Stimulated activated CD4-positive, alpha-beta T cell treated with anti-CD3 and anti-CD28 coated beads, Interleukin-12 subunit alpha, Interleukin-12 subunit beta, amount 100 ng/mL, for 4 hours (primary cell): ENCODE results near the gene ETV6.
"Not testable (repeated sequence)": the region's sequence is repeated elsewhere in the genome, so short reads cannot be mapped to it uniquely, and the experiment has no call there.

Experiments used
- DNase-seq: peaks from one replicate; pipeline ENCODE4 v3.0.0-alpha.2; 2020

ETV6 gene

DNA sequence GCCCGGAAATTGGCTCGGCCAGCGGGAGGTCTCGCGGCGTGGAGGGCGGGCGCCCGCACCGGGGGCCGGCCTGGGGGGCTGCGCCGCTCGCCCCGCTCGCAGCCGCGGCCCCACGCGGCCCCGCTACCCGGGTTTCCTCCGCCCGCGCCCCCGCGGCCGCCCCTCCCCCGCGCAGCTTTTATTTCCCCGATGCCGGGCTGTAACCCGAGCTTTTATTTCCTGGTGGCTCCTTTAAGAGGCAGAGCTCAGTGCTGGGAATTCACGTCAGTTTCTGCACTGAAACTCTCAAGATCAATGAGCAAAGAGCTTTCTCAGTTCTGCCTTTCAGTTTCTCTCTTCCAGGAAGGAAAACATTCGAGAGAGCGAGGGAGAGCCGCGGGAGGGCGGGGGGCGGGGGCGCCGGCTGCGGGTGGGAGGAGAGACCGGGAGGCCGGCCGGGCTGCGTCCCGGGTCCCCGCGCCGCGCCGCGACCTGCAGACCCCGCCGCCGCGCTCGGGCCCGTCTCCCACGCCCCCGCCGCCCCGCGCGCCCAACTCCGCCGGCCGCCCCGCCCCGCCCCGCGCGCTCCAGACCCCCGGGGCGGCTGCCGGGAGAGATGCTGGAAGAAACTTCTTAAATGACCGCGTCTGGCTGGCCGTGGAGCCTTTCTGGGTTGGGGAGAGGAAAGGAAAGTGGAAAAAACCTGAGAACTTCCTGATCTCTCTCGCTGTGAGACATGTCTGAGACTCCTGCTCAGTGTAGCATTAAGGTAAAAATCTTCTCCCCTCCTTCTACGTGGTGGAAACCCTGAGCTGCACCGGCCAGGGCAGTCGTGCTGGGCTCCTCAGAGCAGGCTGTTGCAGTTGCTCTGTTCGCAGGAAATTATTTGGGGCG, at the start of gene ETV6:
TSS of gene ETV6 (plus strand) at position 262 of the 873 bp plus-strand sequence. CDS start at position 716, 454 bp downstream.
- DNase-seq, result peak; percentile 78

GRCh38 chr12:11600199-11600598, 49.3 kb upstream of the ETV6 start:
- no peak for DNase-seq

- DNase-seq, result no peak
Observed at GRCh38 chr12:11601647-11602046, 47.8 kb upstream of the ETV6 start.

- no peak for DNase-seq
Observed at GRCh38 chr12:11607313-11608081, 42.0 kb upstream of the ETV6 start.

- no peak for DNase-seq
Observed at GRCh38 chr12:11609045-11609444, 40.4 kb upstream of the ETV6 start.

- DNase-seq, result no peak
Observed at GRCh38 chr12:11615481-11615880, 34.0 kb upstream of the ETV6 start.

DNA sequence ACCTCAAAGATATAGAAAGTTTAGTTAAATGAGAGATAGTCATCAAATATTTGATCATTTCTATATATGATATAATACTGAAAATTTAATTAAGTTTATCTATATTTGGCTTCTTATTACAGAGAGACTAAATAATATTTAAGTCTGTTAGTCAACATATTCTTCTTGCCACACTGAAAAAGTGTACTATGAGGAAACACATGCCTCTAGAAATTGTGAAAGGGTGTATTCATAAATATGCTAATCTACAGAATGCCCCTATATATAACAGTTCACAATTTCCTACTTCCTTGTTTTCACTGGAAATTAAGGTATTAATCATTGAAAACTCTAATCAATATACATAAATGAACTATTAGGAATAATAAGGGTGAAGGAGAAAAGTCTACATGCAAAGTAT, 31.4 kb upstream of the ETV6 start:
- no peak for DNase-seq

- DNase-seq, result no peak
Observed at GRCh38 chr12:11621797-11622423, 27.6 kb upstream of the ETV6 start.

GRCh38 chr12:11622876-11623281, 26.6 kb upstream of the ETV6 start:
- DNase-seq, result no peak

DNA sequence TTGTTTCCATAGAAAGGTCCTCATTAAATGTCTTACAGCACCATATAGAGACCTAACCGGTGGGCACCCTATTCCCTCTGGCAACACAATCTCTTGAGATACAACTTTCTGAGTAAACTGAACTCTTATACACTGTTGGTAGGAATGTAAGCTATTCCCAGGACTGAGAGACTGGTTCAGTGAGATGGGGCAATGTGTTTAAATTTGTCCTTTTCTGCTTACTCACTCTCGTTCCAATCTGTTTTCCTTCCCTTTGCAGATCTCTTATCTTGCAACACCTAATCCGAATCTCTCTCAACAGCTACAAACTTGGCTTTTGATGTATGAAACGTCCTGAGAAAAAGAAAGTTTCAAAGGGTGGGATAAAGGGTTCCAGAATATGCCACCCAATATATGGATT, 26.1 kb upstream of the ETV6 start:
- no peak for DNase-seq

DNA sequence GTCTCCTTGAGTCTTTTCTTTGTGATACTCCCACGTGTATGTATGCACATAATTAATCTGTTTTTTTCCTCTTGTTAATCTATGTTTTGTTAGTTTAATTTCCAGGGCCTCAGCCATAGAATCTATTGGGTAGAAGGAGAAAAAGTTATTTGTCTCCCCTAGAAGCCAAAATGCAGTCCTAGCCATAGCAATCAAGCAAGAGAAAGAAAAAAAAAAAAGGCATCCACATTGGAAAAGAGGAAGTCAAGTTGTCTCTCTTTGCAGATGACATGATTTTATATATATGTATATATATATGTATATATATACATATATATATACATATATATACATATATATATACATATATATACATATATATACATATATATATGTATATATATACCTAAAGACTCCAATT, 25.4 kb upstream of the ETV6 start:
- DNase-seq, result no peak

DNA sequence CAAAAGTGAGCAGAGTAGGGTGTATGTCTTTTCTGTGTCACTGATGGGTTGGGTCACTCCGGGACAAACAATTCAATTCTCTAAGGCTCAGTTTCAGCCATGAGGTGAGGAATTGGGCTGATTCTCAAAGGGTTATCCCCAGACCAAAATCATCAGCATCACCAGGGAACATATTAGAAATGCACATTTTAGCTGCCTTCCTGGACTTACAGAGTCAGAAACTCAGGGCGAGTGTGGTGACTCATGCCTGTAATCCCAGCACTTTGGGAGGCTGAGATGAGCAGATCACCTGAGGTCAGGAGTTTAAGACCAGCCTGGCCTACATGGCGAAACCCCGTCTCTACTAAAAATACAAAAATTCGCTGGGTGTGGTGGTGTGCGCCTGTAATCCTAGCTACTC, 21.8 kb upstream of the ETV6 start:
- DNase-seq, result not testable (repeated sequence)

DNA sequence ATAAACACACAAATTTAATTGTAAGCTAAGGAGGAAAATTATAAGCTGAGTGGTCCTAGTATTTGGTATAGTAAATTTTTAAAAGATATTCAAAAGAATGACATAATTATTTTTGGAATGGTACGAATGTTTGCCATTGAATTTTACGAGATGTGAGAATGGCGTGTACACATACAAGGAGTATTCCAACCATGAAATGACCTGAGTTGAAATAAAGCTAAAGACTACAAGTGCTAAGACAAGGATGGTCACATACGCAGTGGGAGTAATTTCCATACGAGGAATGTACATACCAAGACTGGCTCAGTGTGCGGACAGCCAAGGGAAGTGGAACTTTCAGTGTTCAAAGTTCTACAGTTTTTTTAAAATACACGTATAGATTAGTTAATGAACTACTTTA, 21.1 kb upstream of the ETV6 start:
- no peak for DNase-seq

DNA sequence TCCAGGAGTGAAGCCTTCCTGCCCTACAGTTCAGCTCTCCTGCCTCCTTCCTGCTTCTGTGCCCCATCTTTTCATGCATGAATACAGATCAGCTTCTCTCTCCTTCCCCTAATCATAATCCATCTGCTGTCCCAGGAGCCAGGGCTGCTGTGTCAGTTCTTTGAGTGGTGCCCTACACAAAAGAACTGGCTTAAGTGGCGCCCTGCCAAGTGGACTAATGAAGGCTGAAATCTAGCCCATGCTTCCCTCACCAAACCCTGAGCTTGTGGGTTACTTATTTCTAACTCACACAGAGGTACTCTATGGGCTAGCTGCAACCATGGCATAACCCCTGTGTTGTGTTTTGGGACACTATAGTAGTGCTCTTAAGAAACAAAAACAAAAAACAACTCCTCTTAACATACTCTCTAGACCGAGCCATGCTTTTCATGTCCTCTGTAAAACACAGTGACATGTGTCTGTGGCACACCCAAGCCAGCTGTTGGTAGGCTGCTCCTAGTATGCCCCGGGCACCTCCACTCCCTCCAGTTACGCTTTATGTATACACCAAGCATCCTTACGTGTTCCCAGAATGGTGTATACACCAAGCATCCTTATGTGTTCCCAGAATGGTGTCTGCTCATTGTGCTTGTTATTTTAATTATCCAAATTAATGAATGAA, 19.3 kb upstream of the ETV6 start:
- no peak for DNase-seq

DNA sequence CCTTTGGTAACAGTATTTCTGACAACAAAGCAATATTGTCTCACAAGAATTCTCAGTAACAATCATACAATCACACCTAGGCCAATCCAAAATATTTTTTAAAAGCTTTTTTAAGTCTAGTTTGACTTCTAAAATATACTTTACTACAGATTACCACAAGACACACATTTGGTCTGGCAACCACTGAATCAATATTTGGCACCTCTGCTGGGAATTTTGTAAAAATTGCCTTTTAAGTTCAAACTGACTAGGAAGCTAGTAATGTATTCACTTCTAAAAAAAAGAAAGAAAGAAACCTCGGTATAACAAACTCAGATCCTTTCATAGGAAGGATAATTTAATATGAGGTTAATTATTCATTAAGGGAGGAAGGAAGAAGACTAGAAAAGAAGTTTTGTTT, 18.2 kb upstream of the ETV6 start:
- no peak for DNase-seq

GRCh38 chr12:11631881-11632280, 17.6 kb upstream of the ETV6 start:
- DNase-seq, result not testable (repeated sequence)

GRCh38 chr12:11633968-11634367, 15.5 kb upstream of the ETV6 start:
- no peak for DNase-seq

DNA sequence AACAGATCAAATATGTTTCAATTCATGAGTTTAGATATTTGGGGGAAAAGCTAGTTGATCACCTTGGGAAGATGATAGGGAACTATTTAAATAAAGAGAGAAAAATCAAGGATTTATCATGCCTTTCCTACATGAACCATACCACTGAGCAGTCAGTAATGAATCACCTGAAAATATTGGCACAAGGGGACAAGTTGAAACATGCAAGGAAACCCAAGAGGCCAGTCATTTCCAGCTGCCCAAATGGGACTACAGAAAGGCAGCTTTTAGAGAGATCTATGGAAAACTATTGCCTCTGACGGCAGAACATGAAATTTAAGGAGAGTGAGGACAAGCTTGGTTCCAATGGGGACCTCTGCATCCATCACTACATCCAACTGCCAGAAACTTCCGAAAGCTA, 14.1 kb upstream of the ETV6 start:
- DNase-seq, result no peak

DNA sequence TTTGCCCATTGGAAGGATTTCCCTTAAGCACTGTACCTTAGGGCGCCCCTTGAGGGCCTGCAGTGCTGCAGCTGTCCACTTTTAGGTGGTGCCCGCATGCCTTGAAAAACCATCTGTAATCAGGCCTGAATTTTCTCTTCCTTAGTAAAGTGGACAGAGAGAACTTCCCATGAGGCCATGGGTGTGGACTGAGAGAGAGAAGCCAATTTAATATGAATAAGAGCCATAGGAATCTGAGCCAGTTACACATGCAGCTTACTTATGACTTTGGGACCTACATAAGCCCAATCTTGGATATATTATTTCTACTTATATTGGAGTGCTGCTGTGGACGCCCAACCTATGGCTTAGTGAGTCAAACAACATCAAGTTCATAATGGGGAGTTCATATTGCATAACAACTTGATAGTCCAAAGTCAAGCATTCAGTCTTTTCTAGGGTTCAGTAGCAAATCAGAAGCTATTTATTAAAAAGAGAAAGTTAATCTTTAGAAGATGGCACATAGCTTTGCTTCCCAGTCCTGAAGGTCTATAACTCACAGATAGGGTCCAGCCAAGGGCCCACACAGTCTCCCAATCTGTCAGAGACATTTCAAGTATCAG, 11.1 kb upstream of the ETV6 start:
- DNase-seq, result no peak

- DNase-seq, result no peak
Observed at GRCh38 chr12:11639454-11639853, 10.0 kb upstream of the ETV6 start.

- no peak for DNase-seq
Observed at GRCh38 chr12:11641522-11641921, 8.0 kb upstream of the ETV6 start.

GRCh38 chr12:11642785-11643184, 6.7 kb upstream of the ETV6 start:
- no peak for DNase-seq

GRCh38 chr12:11645391-11645790, 4.1 kb upstream of the ETV6 start:
- no peak for DNase-seq
